Measurements from ENCODE around the gene FGD2. TPM values are rescaled to one million over a fixed set of nuclear protein-coding genes. Genes with fewer than 3 reads are reported as not detected.

Gene FGD2
- polyA plus RNA-seq, 4 donors = 1.1 to 11.6 (median 7.3) TPM

DNA sequence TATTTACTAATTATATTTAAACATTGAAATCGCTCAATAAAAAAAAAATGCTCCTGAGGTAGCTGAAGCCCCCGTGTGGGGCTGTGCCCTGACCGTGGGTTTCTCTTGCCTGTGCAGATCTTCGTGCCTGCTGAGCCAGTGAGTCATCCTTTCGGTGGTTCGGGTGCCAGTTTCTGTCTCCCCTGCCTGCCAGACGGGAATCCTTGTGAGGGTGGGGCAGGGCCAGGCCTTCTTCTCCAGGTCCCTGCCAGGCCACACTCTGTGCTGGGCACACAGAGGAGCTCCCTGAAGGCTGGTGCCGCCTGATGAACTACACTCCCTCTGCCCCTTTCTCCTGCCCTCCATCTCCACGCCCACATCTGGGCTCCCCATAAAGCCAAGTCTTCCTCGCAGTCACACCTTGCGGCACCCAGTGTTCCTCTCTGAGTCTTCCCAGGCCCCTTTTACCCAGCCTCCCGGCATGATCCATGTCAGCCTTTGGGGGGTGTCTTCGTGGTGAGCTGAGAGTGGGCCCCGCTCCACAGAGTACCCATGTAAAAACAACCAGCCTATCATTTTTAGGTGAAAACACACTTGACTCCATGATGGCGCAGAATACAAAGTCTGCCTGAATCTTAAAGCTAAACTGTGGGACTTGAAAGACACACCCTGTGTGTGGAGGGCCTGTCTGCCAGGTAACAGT, 19.3 kb downstream of the FGD2 start:
- no peaks in the 10 kb centered on the region for H3K9me3 ChIP-seq (ENCODE audit: control insufficient read depth in 2 of 2, insufficient read depth in 1 of 2, low read depth in 1 of 2, low read length in 1 of 2)
- no peaks in the 10 kb centered on the region for H3K36me3 ChIP-seq (ENCODE audit: control insufficient read depth in 3 of 3, insufficient read depth in 2 of 3, low read depth in 1 of 3, low read length in 3 of 3)
- no peak overlapping the region for H3K27ac ChIP-seq (ENCODE audit: low read depth in 1 of 3, low read length in 2 of 3)
- 51 to 70% (median 55%) methylated on average over 15 of the region's 15 CpGs for WGBS, 3 donors
- no peaks in the 10 kb centered on the region for H3K27me3 ChIP-seq (ENCODE audit: control insufficient read depth in 3 of 3, insufficient read depth in 3 of 3, low read length in 3 of 3)
- H3K4me1 ChIP-seq (ENCODE audit: control insufficient read depth in 3 of 3, insufficient read depth in 2 of 3, low read depth in 1 of 3, low read length in 2 of 3) = no peaks in the 10 kb centered on the region
- H3K4me3 ChIP-seq (ENCODE audit: low read depth in 1 of 3, low read length in 3 of 3) = no peak overlapping the region
- DNase-seq = peak in 1 of 2 donors; percentile 60
- FAIRE-seq = no peak

DNA sequence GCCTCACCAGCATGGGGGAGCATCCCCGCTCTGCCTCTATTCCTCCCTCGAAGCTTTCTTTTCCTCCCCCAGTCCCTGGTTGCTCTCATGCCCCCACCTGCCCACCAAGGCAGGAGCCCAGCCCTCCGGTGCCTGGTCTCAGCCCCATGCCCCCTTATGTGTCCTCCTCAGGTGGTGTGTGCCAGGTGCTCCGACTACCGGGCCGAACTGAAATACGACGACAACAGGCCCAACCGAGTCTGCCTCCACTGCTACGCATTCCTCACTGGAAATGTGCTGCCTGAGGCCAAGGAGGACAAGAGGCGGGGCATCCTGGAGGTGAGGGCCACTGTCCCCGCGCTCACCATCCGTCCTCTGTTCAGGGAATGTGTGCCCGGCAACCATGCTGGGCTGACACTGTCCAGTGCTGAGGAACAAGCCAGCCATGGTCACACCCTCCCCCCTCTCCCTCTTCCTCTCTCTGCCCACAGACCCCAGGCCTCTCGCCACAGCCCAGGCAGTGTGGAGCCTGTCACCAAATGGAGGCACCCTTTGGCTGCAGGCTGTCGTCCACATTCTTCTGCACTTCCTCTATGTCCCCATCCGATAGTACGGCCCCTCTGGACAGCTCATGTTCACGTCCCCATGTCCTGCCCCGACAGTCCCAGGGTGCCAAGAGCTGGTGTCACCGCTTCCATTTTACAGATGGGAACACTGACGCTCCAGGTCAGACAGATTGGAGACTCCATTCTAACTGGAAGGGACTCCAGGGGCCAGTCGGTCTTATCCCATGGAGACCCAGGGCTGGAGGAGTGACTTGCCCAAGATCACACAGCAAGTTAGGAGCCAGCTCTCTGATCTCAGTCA, 20.4 kb downstream of the FGD2 start:
- H3K27ac ChIP-seq (ENCODE audit: low read depth in 1 of 3, low read length in 2 of 3) = no peak overlapping the region

DNA sequence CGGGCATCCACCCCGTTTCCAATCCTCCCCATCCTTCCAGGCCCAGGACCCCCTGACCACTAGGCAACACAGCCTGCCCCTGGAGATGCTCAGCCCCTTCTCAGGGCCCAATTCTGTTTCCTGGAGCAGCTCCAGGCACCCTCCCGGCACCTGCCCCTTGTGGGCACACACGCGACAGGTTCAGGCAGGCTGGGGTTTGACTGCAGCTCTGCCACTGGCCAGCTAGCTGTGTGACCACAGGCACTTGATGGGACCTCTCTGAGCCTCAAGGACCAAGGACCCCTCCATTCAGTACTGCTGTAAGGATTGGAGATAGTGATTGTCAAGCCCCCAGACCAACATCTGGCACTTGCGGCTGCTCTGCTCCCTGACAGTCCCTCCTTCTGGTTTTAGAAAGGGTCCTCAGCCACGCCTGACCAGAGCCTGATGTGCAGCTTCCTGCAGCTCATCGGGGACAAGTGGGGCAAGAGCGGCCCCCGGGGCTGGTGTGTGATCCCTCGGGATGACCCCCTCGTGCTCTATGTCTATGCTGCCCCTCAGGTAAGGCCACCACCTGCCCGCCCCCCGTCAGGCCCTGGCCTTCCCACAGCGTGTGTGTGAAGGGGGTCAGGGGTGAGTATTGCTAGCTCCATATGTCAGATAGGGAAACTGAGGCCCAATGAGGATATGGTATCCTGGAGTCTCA, 21.7 kb downstream of the FGD2 start:
- Histone ChIP-seq H3K27me3 (ENCODE audit: control insufficient read depth in 3 of 3, insufficient read depth in 3 of 3, low read length in 3 of 3) (no peaks in the 10 kb centered on the region), H3K4me1 (ENCODE audit: control insufficient read depth in 3 of 3, insufficient read depth in 2 of 3, low read depth in 1 of 3, low read length in 2 of 3) (no peaks in the 10 kb centered on the region), H3K4me3 (ENCODE audit: low read depth in 1 of 3, low read length in 3 of 3) (no peak overlapping the region), H3K36me3 (ENCODE audit: control insufficient read depth in 3 of 3, insufficient read depth in 2 of 3, low read depth in 1 of 3, low read length in 3 of 3) (no peaks in the 10 kb centered on the region), H3K27ac (ENCODE audit: low read depth in 1 of 3, low read length in 2 of 3) (no peak overlapping the region), H3K9me3 (ENCODE audit: control insufficient read depth in 2 of 2, insufficient read depth in 1 of 2, low read depth in 1 of 2, low read length in 1 of 2) (no peaks in the 10 kb centered on the region)
- FAIRE-seq = no peak
- WGBS, 3 donors = 71 to 86% (median 81%) methylated on average over 15 of the region's 15 CpGs
- DNase-seq = no peak

More for the DNA sequence above, 20.4 kb downstream of the FGD2 start:
- Histone ChIP-seq H3K9me3 (ENCODE audit: control insufficient read depth in 2 of 2, insufficient read depth in 1 of 2, low read depth in 1 of 2, low read length in 1 of 2) (no peaks in the 10 kb centered on the region), H3K4me1 (ENCODE audit: control insufficient read depth in 3 of 3, insufficient read depth in 2 of 3, low read depth in 1 of 3, low read length in 2 of 3) (no peaks in the 10 kb centered on the region), H3K36me3 (ENCODE audit: control insufficient read depth in 3 of 3, insufficient read depth in 2 of 3, low read depth in 1 of 3, low read length in 3 of 3) (no peaks in the 10 kb centered on the region), H3K4me3 (ENCODE audit: low read depth in 1 of 3, low read length in 3 of 3) (no peak overlapping the region), H3K27me3 (ENCODE audit: control insufficient read depth in 3 of 3, insufficient read depth in 3 of 3, low read length in 3 of 3) (no peaks in the 10 kb centered on the region)
- no peak for FAIRE-seq
- 89 to 92% (median 92%) methylated on average over 24 of the region's 24 CpGs for WGBS, 3 donors
- no peak for DNase-seq

DNA sequence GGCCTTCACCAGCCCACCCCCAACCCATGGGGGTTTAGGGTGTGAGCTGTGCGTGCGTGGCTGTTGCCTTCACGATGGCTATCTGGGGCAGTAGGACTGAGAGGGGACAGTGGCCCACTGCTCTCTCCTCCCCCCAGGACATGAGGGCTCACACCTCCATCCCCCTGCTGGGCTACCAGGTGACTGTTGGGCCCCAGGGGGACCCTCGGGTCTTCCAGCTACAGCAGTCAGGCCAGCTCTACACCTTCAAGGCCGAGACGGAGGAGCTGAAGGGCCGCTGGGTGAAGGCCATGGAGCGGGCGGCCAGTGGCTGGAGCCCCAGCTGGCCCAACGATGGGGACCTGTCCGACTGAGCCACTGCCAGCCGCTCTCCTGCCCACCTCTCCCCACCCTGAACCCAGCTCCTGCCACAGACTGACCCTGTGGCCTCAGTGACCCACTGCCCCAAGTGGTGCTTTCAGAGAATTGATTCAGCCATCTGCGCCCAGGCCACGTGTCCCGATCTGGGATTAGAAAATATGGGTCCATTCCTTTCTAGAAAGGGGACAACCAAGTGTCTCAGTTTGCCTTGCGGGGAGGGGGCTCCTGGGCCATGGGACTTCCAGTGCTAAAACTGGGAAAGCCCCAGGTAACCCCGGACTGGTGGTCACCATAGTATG, 22.5 kb downstream of the FGD2 start:
- no peaks in the 10 kb centered on the region for H3K4me1 ChIP-seq (ENCODE audit: control insufficient read depth in 3 of 3, insufficient read depth in 2 of 3, low read depth in 1 of 3, low read length in 2 of 3)
- WGBS, 3 donors = 88 to 93% (median 90%) methylated on average over 14 to 17 of the region's 17 CpGs
- H3K4me3 ChIP-seq (ENCODE audit: low read depth in 1 of 3, low read length in 3 of 3) = no peak overlapping the region
- H3K27me3 ChIP-seq (ENCODE audit: control insufficient read depth in 3 of 3, insufficient read depth in 3 of 3, low read length in 3 of 3) = no peaks in the 10 kb centered on the region
- DNase-seq (no peak), FAIRE-seq (no peak)
- H3K9me3 ChIP-seq (ENCODE audit: control insufficient read depth in 2 of 2, insufficient read depth in 1 of 2, low read depth in 1 of 2, low read length in 1 of 2) = no peaks in the 10 kb centered on the region
- no peaks in the 10 kb centered on the region for H3K36me3 ChIP-seq (ENCODE audit: control insufficient read depth in 3 of 3, insufficient read depth in 2 of 3, low read depth in 1 of 3, low read length in 3 of 3)
- no peak overlapping the region for H3K27ac ChIP-seq (ENCODE audit: low read depth in 1 of 3, low read length in 2 of 3)

DNA sequence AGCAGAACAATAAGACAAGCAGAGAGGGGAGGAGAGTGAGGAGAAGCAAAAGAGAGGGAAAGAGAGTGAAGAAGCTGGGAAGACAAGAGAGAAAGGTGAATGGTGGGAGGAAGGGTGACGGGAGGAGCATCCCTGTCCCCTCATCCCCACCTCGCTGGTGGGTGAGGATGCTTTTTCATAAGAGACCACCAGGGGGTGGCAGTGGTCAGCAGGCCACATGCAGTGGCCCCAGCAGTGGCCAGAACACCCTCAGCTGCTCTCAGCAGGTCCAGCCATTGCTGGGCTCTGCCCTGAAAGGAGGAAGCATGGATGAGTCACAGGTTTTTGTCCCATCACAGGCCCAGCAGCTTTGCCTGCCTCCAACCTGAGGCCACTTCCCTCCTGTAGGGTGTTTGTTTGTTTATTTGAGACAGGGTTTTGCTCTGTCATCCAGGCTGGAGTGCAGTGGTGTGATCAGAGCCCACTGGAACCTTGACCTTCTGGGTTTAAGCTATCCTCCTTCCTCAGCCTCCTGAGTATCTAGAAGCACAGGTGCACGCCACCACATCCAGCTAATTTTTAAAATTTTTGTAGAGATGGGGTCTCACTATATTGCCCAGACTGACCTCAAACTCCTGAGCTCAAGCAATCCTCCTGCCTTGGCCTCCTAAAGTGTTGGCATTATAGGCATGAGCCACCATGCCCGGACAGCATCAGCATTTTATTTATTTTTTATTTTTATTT, 24.0 kb downstream of the FGD2 start:
- DNase-seq = peak; percentile 51 to 62
- H3K9me3 ChIP-seq (ENCODE audit: control insufficient read depth in 2 of 2, insufficient read depth in 1 of 2, low read depth in 1 of 2, low read length in 1 of 2) = no peaks in the 10 kb centered on the region
- no peaks in the 10 kb centered on the region for H3K36me3 ChIP-seq (ENCODE audit: control insufficient read depth in 3 of 3, insufficient read depth in 2 of 3, low read depth in 1 of 3, low read length in 3 of 3)
- FAIRE-seq = no peak
- no peaks in the 10 kb centered on the region for H3K4me1 ChIP-seq (ENCODE audit: control insufficient read depth in 3 of 3, insufficient read depth in 2 of 3, low read depth in 1 of 3, low read length in 2 of 3)
- no peak overlapping the region for H3K4me3 ChIP-seq (ENCODE audit: low read depth in 1 of 3, low read length in 3 of 3)
- H3K27ac ChIP-seq (ENCODE audit: low read depth in 1 of 3, low read length in 2 of 3) = no peak overlapping the region
- WGBS, 3 donors = 58 to 67% (median 66%) methylated on average over 4 of the region's 4 CpGs
- no peaks in the 10 kb centered on the region for H3K27me3 ChIP-seq (ENCODE audit: control insufficient read depth in 3 of 3, insufficient read depth in 3 of 3, low read length in 3 of 3)

DNA sequence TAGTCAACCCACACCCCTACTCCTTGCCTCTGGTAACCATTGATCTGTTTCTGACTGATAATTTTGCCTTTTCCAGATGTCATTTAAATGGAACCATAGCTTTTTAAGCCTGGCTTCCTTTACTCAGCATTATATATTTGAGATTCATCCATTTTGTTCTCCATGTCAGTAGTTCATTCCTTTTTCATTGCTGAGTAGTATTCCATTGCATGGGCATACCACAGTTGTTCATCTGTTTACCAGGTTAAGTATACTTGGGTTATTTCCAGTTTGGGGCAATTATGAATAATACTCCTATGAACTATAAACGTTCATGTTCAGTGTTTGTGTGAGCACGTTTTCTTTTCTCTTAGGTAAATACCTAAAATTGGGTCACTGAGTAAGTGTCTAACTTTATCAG, 25.1 kb downstream of the FGD2 start:
- 66 to 85% (median 73%) methylated on average over 2 of the region's 2 CpGs for WGBS, 3 donors
- H3K4me3 ChIP-seq (ENCODE audit: low read depth in 1 of 3, low read length in 3 of 3) = no peak overlapping the region
- DNase-seq (no peak), FAIRE-seq (no peak)
- no peak overlapping the region for H3K27ac ChIP-seq (ENCODE audit: low read depth in 1 of 3, low read length in 2 of 3)
- no peaks in the 10 kb centered on the region for H3K9me3 ChIP-seq (ENCODE audit: control insufficient read depth in 2 of 2, insufficient read depth in 1 of 2, low read depth in 1 of 2, low read length in 1 of 2)
- no peaks in the 10 kb centered on the region for H3K27me3 ChIP-seq (ENCODE audit: control insufficient read depth in 3 of 3, insufficient read depth in 3 of 3, low read length in 3 of 3)
- H3K36me3 ChIP-seq (ENCODE audit: control insufficient read depth in 3 of 3, insufficient read depth in 2 of 3, low read depth in 1 of 3, low read length in 3 of 3) = no peaks in the 10 kb centered on the region
- H3K4me1 ChIP-seq (ENCODE audit: control insufficient read depth in 3 of 3, insufficient read depth in 2 of 3, low read depth in 1 of 3, low read length in 2 of 3) = no peaks in the 10 kb centered on the region

DNA sequence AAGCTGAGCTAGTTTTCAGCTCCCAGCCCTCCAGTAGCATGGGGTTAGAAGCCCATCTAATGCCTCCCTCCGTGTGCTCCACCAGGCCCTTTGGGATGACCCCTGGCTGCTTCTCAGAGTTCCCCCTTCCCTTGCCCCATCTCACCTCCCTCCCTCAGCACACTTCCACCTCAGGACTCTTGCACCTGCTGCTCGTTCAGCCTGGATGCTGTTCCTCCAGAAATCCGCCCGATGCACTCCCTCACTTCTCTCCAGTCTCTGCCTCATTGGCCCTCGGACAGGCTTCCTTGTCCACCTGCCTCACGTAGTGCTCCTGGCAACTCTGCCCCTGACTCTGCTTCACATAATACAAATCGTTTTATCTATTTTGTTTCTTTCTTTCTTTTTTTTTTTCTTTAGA, 26.8 kb downstream of the FGD2 start:
- H3K4me3 ChIP-seq (ENCODE audit: low read depth in 1 of 3, low read length in 3 of 3) = no peak overlapping the region
- no peaks in the 10 kb centered on the region for H3K4me1 ChIP-seq (ENCODE audit: control insufficient read depth in 3 of 3, insufficient read depth in 2 of 3, low read depth in 1 of 3, low read length in 2 of 3)
- DNase-seq (no peak), FAIRE-seq (no peak)
- 79 to 89% (median 82%) methylated on average over 7 of the region's 7 CpGs for WGBS, 3 donors
- no peaks in the 10 kb centered on the region for H3K27me3 ChIP-seq (ENCODE audit: control insufficient read depth in 3 of 3, insufficient read depth in 3 of 3, low read length in 3 of 3)
- no peaks in the 10 kb centered on the region for H3K9me3 ChIP-seq (ENCODE audit: control insufficient read depth in 2 of 2, insufficient read depth in 1 of 2, low read depth in 1 of 2, low read length in 1 of 2)
- H3K27ac ChIP-seq (ENCODE audit: low read depth in 1 of 3, low read length in 2 of 3) = no peak overlapping the region
- no peaks in the 10 kb centered on the region for H3K36me3 ChIP-seq (ENCODE audit: control insufficient read depth in 3 of 3, insufficient read depth in 2 of 3, low read depth in 1 of 3, low read length in 3 of 3)

DNA sequence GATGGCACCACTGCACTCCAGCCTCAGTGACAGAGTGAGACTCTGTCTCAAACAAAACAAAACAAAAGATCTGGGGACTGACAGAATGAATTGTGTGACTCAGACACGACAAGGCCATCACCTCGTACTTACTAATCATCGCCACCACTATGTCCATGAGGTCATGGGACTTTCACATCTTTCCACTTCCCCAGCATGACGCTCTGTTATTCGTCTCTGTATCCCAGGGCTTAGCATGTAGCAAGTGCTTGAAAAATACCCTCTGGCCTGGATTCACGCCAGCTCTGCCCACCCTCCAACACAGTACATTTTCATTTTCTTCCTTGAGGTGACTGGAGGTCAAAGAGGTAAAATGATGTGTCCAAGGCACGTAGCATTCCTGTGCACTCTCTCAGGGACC, 27.8 kb downstream of the FGD2 start:
- Histone ChIP-seq H3K27me3 (ENCODE audit: control insufficient read depth in 3 of 3, insufficient read depth in 3 of 3, low read length in 3 of 3) (no peaks in the 10 kb centered on the region), H3K27ac (ENCODE audit: low read depth in 1 of 3, low read length in 2 of 3) (no peak overlapping the region), H3K4me3 (ENCODE audit: low read depth in 1 of 3, low read length in 3 of 3) (no peak overlapping the region), H3K9me3 (ENCODE audit: control insufficient read depth in 2 of 2, insufficient read depth in 1 of 2, low read depth in 1 of 2, low read length in 1 of 2) (no peaks in the 10 kb centered on the region), H3K4me1 (ENCODE audit: control insufficient read depth in 3 of 3, insufficient read depth in 2 of 3, low read depth in 1 of 3, low read length in 2 of 3) (no peaks in the 10 kb centered on the region), H3K36me3 (ENCODE audit: control insufficient read depth in 3 of 3, insufficient read depth in 2 of 3, low read depth in 1 of 3, low read length in 3 of 3) (no peaks in the 10 kb centered on the region)
- FAIRE-seq (no peak), DNase-seq (no peak)
- 78 to 82% (median 80%) methylated on average over 7 of the region's 7 CpGs for WGBS, 3 donors
